ENCODE data around the gene APOBEC3C. TPM values are rescaled to one million over a fixed set of nuclear protein-coding genes. Genes with fewer than 3 reads are reported as not detected.
"Not testable (repeated sequence)": the region's sequence is repeated elsewhere in the genome, so short reads cannot be mapped to it uniquely, and the experiment has no call there.

The APOBEC3C gene
- total and polyA plus RNA-seq, 2 donors = 5.1 to 29.6 TPM

DNA sequence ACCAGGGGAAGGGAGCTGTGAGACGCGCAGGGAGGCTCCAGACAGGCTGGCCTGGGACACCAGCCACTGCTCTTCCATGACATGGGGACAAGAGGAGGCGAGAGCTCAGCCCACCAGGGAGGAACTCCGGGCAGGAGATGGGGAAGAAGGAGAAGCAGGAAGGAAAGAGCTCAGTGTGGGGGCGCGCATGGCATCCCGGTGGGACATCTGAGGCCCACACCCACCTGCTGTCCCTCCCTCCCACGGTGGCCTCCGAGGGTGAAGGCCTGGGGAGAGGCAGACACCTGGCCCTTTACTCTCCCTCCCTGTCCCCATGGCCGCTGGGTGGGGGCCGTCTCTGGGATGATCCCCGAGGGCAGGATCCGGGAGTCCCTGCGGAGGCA lies 26.1 kb downstream of the APOBEC3C start:
- 28% methylated on average over 10 of the region's 14 CpGs for WGBS
- Histone ChIP-seq H3K27ac (ENCODE audit: low read depth in 1 of 2, low read length in 1 of 2) (peak overlapping the region in 1 of 2 donors; percentile 31), H3K4me3 (ENCODE audit: low read length in 2 of 2) (peak overlapping the region; percentile 12 to 52), H3K4me1 (ENCODE audit: control insufficient read depth in 2 of 2, insufficient read depth in 2 of 2, low read length in 2 of 2) (peaks cover 3 to 23% of the 10 kb centered on the region in 2 donors)
- DNase-seq (ENCODE audit: low read depth in 6 of 9, low spot score in 9 of 9); H3K9me3 ChIP-seq (ENCODE audit: control insufficient read depth in 2 of 2, insufficient read depth in 1 of 2, low read length in 1 of 2); H3K27me3 ChIP-seq (ENCODE audit: control insufficient read depth in 2 of 2, insufficient read depth in 1 of 2, low read length in 1 of 2); H3K36me3 ChIP-seq (ENCODE audit: control insufficient read depth in 2 of 2, insufficient read depth in 2 of 2, low read length in 1 of 2): not testable (repeated sequence)

DNA sequence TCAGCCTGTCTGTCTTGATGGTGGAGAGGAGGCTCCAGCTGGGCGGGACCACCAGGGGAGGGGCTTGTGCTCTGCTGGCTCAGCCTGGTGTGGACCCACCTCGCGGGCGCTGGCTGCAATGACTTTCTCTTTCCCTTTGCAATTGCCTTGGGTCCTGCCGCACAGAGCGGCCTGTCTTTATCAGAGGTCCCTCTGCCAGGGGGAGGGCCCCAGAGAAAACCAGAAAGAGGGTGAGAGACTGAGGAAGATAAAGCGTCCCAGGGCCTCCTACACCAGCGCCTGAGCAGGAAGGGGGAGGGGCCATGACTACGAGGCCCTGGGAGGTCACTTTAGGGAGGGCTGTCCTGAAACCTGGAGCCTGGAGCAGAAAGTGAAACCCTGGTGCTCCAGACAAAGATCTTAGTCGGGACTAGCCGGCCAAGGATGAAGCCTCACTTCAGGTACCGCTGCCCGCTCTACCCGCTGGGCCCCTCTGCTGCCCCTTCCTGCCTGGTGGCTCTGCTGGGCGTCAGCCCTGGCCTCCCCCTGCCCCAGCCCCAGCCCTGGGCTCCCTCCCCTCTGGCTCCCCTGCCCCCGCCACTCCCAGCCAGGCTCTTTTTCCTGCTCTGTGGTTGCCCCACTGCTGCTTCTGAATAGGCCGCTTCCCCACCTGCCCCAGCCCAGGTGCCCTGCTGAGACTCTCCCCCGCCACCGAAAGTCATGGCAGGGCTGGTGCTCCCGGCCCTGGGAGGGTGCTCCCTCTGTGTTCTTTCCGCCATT lies 26.7 kb downstream of the APOBEC3C start, which contains the start of gene APOBEC3F:
TSS of gene APOBEC3F (plus strand) at position 327 of the 759 bp plus-strand sequence. CDS start at position 424, 97 bp downstream.
- H3K9me3 ChIP-seq (ENCODE audit: control insufficient read depth in 2 of 2, insufficient read depth in 1 of 2, low read length in 1 of 2); H3K36me3 ChIP-seq (ENCODE audit: control insufficient read depth in 2 of 2, insufficient read depth in 2 of 2, low read length in 1 of 2); H3K27me3 ChIP-seq (ENCODE audit: control insufficient read depth in 2 of 2, insufficient read depth in 1 of 2, low read length in 1 of 2): not testable (repeated sequence)
- H3K27ac ChIP-seq (ENCODE audit: low read depth in 1 of 2, low read length in 1 of 2) = peak within 1 kb of the TSS; percentile 76 to 79
- DNase-seq (ENCODE audit: low read depth in 6 of 9, low spot score in 9 of 9) = peak in 4 of 9 donors; percentile 20 to 58 (median 22)
- H3K4me1 ChIP-seq (ENCODE audit: control insufficient read depth in 2 of 2, insufficient read depth in 2 of 2, low read length in 2 of 2) = peaks cover 3 to 23% of the 10 kb centered on the region in 2 donors
- H3K4me3 ChIP-seq (ENCODE audit: low read length in 2 of 2) = peak within 1 kb of the TSS; percentile 52 to 57
- 1% methylated on average over 17 of the region's 21 CpGs for whole genome bisulfite sequencing

GRCh38 chr22:39041908-39042307 lies 27.9 kb downstream of the APOBEC3C start:
- Histone ChIP-seq H3K36me3 (ENCODE audit: control insufficient read depth in 2 of 2, insufficient read depth in 2 of 2, low read length in 1 of 2) (peaks cover 5 to 6% of the 10 kb centered on the region in 2 donors), H3K4me1 (ENCODE audit: control insufficient read depth in 2 of 2, insufficient read depth in 2 of 2, low read length in 2 of 2) (peaks cover 3 to 23% of the 10 kb centered on the region in 2 donors), H3K27ac (ENCODE audit: low read depth in 1 of 2, low read length in 1 of 2) (no peak overlapping the region), H3K27me3 (ENCODE audit: control insufficient read depth in 2 of 2, insufficient read depth in 1 of 2, low read length in 1 of 2) (no peaks in the 10 kb centered on the region), H3K4me3 (ENCODE audit: low read length in 2 of 2) (no peak overlapping the region), H3K9me3 (ENCODE audit: control insufficient read depth in 2 of 2, insufficient read depth in 1 of 2, low read length in 1 of 2) (no peaks in the 10 kb centered on the region)
- DNase-seq (ENCODE audit: low read depth in 6 of 9, low spot score in 9 of 9) = no peak
- 96% methylated on average over 7 of the region's 7 CpGs for WGBS

DNA sequence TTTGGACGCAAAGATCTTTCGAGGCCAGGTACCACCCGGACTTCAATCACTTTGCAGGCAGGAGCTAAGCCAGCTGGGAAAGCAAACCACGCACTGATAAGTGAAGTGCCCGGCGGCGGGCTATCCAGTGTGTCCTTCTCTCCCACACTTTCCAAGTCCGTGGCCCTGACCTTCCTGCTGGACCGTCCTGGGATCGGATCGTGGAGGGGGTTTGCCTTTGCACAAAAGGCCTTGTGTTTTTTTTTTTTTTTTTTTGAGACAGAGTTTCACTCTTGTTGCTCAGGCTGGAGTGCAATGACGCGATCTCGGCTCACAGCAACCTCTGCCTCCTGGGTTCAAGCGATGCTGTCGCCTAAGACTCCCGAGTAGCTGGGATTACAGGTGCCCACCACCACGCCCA lies 29.0 kb downstream of the APOBEC3C start:
- DNase-seq (ENCODE audit: low read depth in 6 of 9, low spot score in 9 of 9); H3K27me3 ChIP-seq (ENCODE audit: control insufficient read depth in 2 of 2, insufficient read depth in 1 of 2, low read length in 1 of 2); H3K36me3 ChIP-seq (ENCODE audit: control insufficient read depth in 2 of 2, insufficient read depth in 2 of 2, low read length in 1 of 2); H3K27ac ChIP-seq (ENCODE audit: low read depth in 1 of 2, low read length in 1 of 2); H3K9me3 ChIP-seq (ENCODE audit: control insufficient read depth in 2 of 2, insufficient read depth in 1 of 2, low read length in 1 of 2); H3K4me3 ChIP-seq (ENCODE audit: low read length in 2 of 2): not testable (repeated sequence)
- WGBS = 98% methylated on average over 16 of the region's 18 CpGs
- H3K4me1 ChIP-seq (ENCODE audit: control insufficient read depth in 2 of 2, insufficient read depth in 2 of 2, low read length in 2 of 2) = peaks cover 3 to 23% of the 10 kb centered on the region in 2 donors

DNA sequence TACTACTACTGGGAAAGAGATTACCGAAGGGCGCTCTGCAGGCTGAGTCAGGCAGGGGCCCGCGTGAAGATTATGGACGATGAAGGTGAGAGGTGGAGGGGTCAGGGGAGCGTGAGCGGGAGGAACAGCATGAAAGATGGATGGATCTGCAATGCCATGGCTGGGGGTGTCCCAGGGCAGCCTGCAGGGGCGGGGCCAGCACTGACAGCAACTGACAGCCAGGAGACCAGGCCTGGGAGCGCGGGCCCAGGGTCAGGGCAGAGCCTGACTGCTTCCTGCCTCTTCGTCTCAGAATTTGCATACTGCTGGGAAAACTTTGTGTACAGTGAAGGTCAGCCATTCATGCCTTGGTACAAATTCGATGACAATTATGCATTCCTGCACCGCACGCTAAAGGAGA lies 31.1 kb downstream of the APOBEC3C start:
- not testable (repeated sequence) for DNase-seq (ENCODE audit: low read depth in 6 of 9, low spot score in 9 of 9); H3K36me3 ChIP-seq (ENCODE audit: control insufficient read depth in 2 of 2, insufficient read depth in 2 of 2, low read length in 1 of 2); H3K9me3 ChIP-seq (ENCODE audit: control insufficient read depth in 2 of 2, insufficient read depth in 1 of 2, low read length in 1 of 2); H3K27ac ChIP-seq (ENCODE audit: low read depth in 1 of 2, low read length in 1 of 2); H3K27me3 ChIP-seq (ENCODE audit: control insufficient read depth in 2 of 2, insufficient read depth in 1 of 2, low read length in 1 of 2); H3K4me3 ChIP-seq (ENCODE audit: low read length in 2 of 2)
- 95% methylated on average over 14 of the region's 14 CpGs for WGBS
- peaks cover 3 to 18% of the 10 kb centered on the region in 2 donors for H3K4me1 ChIP-seq (ENCODE audit: control insufficient read depth in 2 of 2, insufficient read depth in 2 of 2, low read length in 2 of 2)

- 97% methylated on average over 7 of the region's 7 CpGs for WGBS
- not testable (repeated sequence) for H3K4me1 ChIP-seq (ENCODE audit: control insufficient read depth in 2 of 2, insufficient read depth in 2 of 2, low read length in 2 of 2); H3K27ac ChIP-seq (ENCODE audit: low read depth in 1 of 2, low read length in 1 of 2); H3K9me3 ChIP-seq (ENCODE audit: control insufficient read depth in 2 of 2, insufficient read depth in 1 of 2, low read length in 1 of 2); H3K27me3 ChIP-seq (ENCODE audit: control insufficient read depth in 2 of 2, insufficient read depth in 1 of 2, low read length in 1 of 2); H3K4me3 ChIP-seq (ENCODE audit: low read length in 2 of 2); DNase-seq (ENCODE audit: low read depth in 6 of 9, low spot score in 9 of 9); H3K36me3 ChIP-seq (ENCODE audit: control insufficient read depth in 2 of 2, insufficient read depth in 2 of 2, low read length in 1 of 2)
Observed at GRCh38 chr22:39049486-39049885, 35.4 kb downstream of the APOBEC3C start.

GRCh38 chr22:39051844-39052495 lies 37.9 kb downstream of the APOBEC3C start:
- H3K4me1 ChIP-seq (ENCODE audit: control insufficient read depth in 2 of 2, insufficient read depth in 2 of 2, low read length in 2 of 2); H3K27me3 ChIP-seq (ENCODE audit: control insufficient read depth in 2 of 2, insufficient read depth in 1 of 2, low read length in 1 of 2); H3K36me3 ChIP-seq (ENCODE audit: control insufficient read depth in 2 of 2, insufficient read depth in 2 of 2, low read length in 1 of 2); H3K4me3 ChIP-seq (ENCODE audit: low read length in 2 of 2); H3K27ac ChIP-seq (ENCODE audit: low read depth in 1 of 2, low read length in 1 of 2); DNase-seq (ENCODE audit: low read depth in 6 of 9, low spot score in 9 of 9): not testable (repeated sequence)
- WGBS = 93% methylated on average over 16 of the region's 18 CpGs
- H3K9me3 ChIP-seq (ENCODE audit: control insufficient read depth in 2 of 2, insufficient read depth in 1 of 2, low read length in 1 of 2) = peaks cover 1 to 10% of the 10 kb centered on the region in 2 donors

DNA sequence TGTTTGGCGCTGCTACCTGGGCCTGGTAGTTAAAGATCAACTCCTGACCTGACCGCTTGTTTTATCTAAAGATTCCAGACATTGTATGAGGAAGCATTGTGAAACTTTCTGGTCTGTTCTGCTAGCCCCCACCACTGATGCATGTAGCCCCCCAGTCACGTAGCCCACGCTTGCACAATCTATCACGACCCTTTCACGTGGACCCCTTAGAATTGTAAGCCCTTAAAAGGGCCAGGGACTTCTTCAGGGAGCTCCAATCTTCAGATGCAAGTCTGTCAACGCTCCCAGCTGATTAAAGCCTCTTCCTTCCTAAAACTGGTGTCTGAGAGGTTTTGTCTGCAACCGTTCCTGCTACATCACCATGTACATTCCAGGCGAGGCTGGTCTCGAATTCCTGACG lies 41.6 kb downstream of the APOBEC3C start:
- Histone ChIP-seq H3K4me1 (ENCODE audit: control insufficient read depth in 2 of 2, insufficient read depth in 2 of 2, low read length in 2 of 2) (no peaks in the 10 kb centered on the region), H3K27me3 (ENCODE audit: control insufficient read depth in 2 of 2, insufficient read depth in 1 of 2, low read length in 1 of 2) (no peaks in the 10 kb centered on the region), H3K4me3 (ENCODE audit: low read length in 2 of 2) (no peak overlapping the region), H3K27ac (ENCODE audit: low read depth in 1 of 2, low read length in 1 of 2) (no peak overlapping the region), H3K36me3 (ENCODE audit: control insufficient read depth in 2 of 2, insufficient read depth in 2 of 2, low read length in 1 of 2) (no peaks in the 10 kb centered on the region), H3K9me3 (ENCODE audit: control insufficient read depth in 2 of 2, insufficient read depth in 1 of 2, low read length in 1 of 2) (peaks cover 1 to 10% of the 10 kb centered on the region in 2 donors)
- WGBS = 97% methylated on average over 11 of the region's 11 CpGs
- no peak for DNase-seq (ENCODE audit: low read depth in 6 of 9, low spot score in 9 of 9)

- not testable (repeated sequence) for H3K36me3 ChIP-seq (ENCODE audit: control insufficient read depth in 2 of 2, insufficient read depth in 2 of 2, low read length in 1 of 2)
- WGBS = 35% methylated on average over 6 of the region's 6 CpGs
- peaks cover 3 to 15% of the 10 kb centered on the region in 2 donors for H3K4me1 ChIP-seq (ENCODE audit: control insufficient read depth in 2 of 2, insufficient read depth in 2 of 2, low read length in 2 of 2)
Observed at GRCh38 chr22:39061290-39061689, 47.2 kb downstream of the APOBEC3C start.

More at GRCh38 chr22:39061290-39061689, 47.2 kb downstream of the APOBEC3C start:
- not testable (repeated sequence) for H3K9me3 ChIP-seq (ENCODE audit: control insufficient read depth in 2 of 2, insufficient read depth in 1 of 2, low read length in 1 of 2); H3K27me3 ChIP-seq (ENCODE audit: control insufficient read depth in 2 of 2, insufficient read depth in 1 of 2, low read length in 1 of 2); DNase-seq (ENCODE audit: low read depth in 6 of 9, low spot score in 9 of 9); H3K27ac ChIP-seq (ENCODE audit: low read depth in 1 of 2, low read length in 1 of 2); H3K4me3 ChIP-seq (ENCODE audit: low read length in 2 of 2)
